GM20000 (cell line): Measurements from ENCODE around the gene C6orf120.
A peak's percentile ranks its signal among the peaks of the same experiment; 100 is the strongest.

Experiments
- DNase-seq: peaks from one replicate; pipeline ENCODE4 v3.0.0; 2012; ENCODE audit warnings: low spot score
- CTCF ChIP-seq: IDR thresholded peaks from 2 replicates; pipeline ENCODE4 v1.5.1; 2012; ENCODE audit warnings: mild to moderate bottlenecking, control low read depth; ENCODE audit errors: extremely low read depth, missing control alignments

Gene C6orf120

GRCh38 chr6:169724494-169725124, 22.7 kb downstream of the C6orf120 start, which contains the start of gene PHF10:
Gene PHF10, minus strand, starts transcription at chr6:169724500. Its CDS starts 569 bp downstream, at chr6:169723931.
- DNase-seq = peak; percentile 92
- no peak for TF ChIP-seq CTCF

DNA sequence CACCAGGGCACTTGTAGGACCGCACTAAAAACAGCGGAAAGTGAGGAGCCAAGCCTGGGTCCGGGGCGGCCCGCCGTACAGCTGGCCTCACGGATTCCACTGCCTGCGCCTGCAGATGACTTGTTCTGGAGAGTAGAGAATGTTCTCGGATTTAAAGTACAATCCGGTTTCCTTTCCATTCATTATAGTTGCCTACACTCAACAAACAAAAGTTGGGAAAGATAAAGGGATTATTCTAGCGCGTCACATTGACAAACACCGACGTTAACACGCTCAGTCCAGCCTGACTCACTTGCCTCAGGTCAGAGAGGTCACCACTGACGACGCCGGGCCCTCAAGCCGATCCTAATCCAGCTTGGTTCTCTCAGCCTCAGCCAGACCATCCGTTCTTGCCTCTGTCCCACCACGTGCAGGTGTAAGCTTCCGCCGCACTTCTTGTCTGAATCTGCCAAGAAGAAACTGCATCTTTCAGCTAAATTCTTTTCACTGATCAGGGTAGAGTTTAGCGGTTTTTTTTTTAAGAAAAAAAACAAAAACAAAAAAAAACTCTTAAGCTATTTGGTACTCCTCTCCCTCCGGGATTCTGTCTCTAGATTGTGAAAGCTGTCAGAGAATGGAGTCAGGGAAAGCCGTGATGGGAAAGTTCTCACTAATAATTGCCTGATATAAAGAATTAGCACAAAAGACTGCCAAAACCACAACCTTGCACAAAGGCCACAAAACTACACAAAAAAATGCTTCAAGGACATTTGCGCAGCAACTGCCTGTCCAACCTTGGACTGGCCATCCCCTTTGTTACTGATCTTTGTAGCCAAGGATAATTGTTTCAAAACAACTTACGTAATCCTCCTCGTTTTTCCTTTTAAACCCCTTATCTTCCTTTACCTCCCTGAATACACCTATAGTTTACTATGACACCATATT, 23.5 kb downstream of the C6orf120 start:
- TF ChIP-seq CTCF = no peak
- DNase-seq = no peak

- TF ChIP-seq CTCF = no peak
- no peak for DNase-seq
These were observed 24.1 kb downstream of the C6orf120 start for GRCh38 chr6:169726049-169726400.

DNA sequence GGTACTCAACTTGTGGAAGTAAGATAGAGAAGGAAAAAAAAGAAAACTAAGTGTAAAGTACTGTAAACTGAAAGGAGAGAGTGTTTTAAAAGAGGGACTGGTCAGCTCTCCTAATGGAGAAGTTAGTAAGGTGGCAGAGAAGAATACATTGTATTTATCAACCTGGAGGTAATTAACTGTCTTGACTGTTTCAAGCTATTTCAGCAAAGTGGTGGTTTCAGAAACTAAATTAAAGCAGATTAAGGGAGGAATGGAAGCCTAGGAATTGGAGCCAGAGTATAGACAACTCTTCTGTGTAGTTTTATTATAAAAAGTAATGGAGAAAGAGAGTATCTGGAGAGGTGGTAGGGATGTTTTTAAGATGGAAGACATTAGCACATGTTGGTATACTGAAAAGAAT, 25.0 kb downstream of the C6orf120 start:
- TF ChIP-seq CTCF = no peak
- DNase-seq = no peak

DNA sequence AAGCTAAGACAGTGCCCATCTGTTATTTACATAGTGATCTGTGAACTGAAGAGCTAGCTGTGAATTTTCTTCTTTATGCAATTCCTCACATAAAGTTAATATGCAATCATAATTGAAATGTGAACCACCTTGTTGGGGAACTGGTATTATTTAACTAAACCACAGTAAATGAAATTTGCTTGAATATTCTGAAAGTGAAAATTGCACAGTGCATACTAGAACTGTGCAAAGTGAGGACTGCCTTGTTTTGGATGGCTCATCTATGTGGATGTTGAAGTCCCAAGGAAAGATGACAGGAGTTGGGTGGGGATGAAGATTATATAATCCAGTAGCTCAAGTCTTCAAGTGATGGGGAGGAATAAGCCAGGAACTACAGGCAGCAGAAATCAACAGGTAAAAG, 28.0 kb downstream of the C6orf120 start:
- DNase-seq = no peak
- no peak for TF ChIP-seq CTCF

GRCh38 chr6:169738204-169738975, 36.5 kb downstream of the C6orf120 start:
- DNase-seq = no peak

More at GRCh38 chr6:169738204-169738975, 36.5 kb downstream of the C6orf120 start:
- no peak for TF ChIP-seq CTCF
